Subcutaneous preadipocyte (primary cell): ENCODE data around the gene FARP2. TPM values are rescaled to one million over a fixed set of nuclear protein-coding genes. Genes with fewer than 3 reads are reported as not detected.

Experiments
- small RNA-seq: library from RNA; depleted of rRNA; stranded (forward); fragments of <200 nt; gene quantifications from one replicate; pipeline ENCODE3, GENCODE V24; 2012
- total RNA-seq: library from RNA; depleted of rRNA; stranded (reverse); fragments of >200 nt; gene quantifications from 2 replicates; pipeline ENCODE4 v1.2.3, GENCODE V29; 2012

The FARP2 gene, protein sequence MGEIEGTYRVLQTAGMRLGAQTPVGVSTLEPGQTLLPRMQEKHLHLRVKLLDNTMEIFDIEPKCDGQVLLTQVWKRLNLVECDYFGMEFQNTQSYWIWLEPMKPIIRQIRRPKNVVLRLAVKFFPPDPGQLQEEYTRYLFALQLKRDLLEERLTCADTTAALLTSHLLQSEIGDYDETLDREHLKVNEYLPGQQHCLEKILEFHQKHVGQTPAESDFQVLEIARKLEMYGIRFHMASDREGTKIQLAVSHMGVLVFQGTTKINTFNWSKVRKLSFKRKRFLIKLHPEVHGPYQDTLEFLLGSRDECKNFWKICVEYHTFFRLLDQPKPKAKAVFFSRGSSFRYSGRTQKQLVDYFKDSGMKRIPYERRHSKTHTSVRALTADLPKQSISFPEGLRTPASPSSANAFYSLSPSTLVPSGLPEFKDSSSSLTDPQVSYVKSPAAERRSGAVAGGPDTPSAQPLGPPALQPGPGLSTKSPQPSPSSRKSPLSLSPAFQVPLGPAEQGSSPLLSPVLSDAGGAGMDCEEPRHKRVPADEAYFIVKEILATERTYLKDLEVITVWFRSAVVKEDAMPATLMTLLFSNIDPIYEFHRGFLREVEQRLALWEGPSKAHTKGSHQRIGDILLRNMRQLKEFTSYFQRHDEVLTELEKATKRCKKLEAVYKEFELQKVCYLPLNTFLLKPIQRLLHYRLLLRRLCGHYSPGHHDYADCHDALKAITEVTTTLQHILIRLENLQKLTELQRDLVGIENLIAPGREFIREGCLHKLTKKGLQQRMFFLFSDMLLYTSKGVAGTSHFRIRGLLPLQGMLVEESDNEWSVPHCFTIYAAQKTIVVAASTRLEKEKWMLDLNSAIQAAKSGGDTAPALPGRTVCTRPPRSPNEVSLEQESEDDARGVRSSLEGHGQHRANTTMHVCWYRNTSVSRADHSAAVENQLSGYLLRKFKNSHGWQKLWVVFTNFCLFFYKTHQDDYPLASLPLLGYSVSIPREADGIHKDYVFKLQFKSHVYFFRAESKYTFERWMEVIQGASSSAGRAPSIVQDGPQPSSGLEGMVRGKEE
- total RNA-seq, result 39.7 and 55.9 TPM in 2 replicates

DNA sequence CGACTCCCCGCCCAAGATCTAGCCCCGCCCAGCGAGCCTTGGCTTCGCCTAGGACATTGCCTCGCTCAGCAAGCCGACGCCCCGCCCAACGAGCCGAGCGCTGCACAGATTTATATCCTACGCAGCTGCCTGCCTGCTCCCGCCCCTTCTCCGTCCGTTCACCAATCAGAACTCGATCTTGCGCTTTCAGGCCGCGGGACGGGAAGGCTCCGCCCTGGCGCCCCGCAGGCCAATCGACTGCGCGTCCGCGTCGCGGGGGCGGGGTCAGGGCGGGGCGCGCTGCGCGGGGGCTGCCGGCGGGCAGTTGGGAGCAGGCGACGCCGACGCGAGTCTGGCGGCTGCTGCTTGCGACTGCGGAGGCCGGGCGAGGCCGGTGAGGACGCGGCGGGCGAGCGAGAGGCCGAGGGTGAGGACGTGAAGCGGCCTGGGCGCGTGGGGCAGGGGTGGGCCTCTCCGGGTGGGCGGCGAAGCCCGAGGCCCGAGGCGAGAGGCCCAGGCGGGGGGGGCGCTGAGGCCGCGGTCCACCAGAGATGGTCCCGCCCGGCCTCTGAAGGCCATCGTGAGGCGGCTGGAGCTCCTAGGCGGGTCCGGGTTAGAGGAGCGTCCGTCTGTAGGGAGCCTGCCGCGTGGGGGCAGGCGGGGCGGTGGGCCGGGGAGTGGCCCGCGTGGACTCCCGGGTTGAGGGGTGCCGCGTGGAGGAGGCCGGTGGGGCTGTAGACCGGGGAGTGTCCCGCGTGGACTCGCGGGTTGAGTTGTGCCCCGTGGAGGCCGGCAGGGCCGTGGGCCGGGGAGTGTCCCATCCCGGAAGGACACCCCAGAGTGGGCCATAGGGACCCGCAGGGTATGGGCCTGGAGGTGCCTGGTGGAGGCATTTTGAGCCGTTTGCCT lies at the start of gene FARP2:
Gene FARP2 (plus strand): TSS at position 303 of the 888 bp plus-strand sequence. CDS start 16,823 bp downstream, outside the sequence.

DNA sequence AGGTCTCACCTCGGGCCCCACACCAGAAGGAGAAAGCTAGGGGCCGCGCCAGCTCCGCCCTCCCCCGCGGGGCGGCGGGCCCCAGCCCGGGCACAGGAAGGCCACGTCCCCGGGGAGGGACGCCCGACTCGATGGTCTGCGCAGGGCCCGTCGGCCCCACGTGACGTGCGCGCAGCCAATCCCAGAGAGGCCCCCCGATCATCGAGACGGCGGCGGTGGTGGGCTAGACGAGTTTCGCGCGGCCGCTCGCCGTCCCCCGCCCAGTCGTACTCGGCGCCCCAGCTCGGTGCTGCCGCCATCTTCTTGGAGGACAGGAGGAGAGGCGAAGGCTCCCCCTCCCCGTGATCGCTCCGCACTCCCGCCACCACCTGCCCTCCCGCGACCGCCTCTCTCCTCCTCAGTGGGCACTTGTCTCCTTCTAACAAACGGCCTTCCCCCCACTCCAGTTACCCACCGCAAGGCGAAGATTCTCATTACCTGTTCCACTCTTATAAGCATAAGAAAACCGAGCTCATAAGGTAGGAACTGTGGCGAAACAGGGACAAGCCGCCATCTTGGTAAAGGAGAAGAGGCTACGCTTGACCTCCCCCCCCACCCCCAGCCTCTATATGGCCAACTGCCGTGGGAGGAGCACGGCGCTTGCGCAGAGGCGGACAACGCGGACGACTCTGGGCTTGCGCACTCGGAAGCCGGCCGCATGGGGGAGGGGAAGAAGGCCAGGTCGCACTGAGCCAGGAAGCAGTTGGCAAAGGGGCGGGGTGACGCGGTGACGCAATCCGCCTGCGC lies 40.8 kb upstream of the FARP2 start, which contains the start of gene HDLBP:
Gene HDLBP (minus strand): TSS at position 580 of the 786 bp plus-strand sequence. CDS start 48,803 bp downstream, outside the sequence.

DNA sequence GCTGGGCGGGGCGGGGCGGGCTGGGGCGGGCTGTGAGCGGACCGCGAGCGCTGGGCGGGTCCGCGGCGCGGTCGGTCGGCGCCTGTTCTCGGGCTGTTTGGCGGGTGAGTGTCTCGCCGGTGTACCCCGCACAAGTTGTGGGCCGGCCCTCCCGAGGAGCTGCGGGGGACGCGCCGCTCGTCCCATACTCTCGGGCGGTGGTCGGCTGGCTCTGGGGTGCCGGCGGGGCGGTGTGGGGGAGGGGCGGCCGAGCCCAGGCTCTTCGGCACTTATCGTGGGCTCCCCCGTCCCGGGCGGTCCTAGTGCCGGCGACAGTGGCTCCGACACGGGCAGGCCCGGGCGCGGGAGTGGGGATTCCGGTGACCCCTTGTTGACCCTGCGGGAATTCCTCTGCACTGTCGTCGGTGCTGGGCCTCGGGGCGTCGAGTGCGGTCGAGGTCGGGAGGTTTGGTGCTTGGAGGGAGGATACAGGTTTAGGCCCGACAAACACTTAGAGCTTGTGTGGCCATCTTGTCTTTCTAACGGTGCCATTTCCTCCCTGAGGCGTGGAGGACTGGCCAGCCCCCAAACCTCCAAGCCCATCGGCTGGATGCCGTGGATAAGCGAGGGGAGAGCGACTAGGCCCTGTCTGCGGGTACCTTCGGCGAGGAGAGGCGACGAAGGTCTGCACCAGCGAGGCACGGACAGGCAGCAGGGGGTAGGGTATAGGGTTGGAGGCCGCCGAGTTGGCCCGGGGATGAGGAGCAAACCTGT lies 40.0 kb upstream of the FARP2 start, which contains the start of gene SEPTIN2:
Gene SEPTIN2 (plus strand): TSS at position 47 of the 753 bp plus-strand sequence. CDS start 8,308 bp downstream, outside the sequence.

DNA sequence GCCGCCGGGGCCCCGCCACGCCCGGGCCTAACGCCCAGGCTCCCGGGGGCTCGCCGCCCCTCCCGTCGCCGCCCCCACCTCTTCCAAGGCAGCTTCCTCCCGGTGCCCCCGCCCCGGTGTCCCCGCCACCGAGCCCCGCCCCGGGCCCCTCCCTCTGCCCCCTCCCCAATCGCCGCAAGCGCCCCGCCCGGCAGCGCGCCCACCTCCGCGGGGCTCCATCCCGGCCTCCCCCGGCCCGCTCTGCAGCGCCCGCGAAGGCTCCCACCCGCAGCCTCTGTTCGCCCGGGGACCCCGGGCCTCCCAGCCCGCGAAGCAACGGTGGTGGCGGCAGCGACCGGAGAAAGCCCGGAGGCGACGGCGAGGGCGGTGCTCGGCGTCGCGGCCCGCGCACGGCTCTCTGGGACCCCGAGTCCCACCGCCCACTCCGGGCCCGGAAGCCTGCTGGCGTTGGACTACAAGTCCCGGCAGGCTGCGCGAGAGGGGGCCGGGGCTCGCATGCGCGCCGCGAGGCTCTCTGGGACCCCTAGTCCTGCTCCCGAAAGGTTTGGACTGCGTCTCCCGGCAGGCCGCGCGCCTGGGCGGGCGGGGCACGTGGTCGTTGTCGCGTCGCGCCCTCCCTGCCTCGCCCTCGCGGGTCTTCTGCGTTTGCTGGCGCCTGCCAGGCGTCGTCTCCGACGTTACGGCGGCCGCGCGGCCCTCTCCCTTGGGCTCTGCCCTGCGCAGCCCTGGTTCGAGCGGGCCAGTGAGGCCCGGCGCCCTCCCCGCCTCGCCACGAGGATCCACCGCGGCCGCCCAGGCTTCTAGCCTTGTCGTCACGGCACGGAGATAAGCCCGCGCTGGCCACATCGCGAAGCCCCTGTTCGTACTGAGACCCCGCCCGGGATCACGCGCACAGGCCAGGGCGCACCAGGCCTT lies 152.4 kb downstream of the FARP2 start, which contains the start of gene STK25:
Gene STK25 (minus strand): TSS at position 345 of the 915 bp plus-strand sequence. CDS start 549 bp downstream, outside the sequence.

Small RNAs within 50 kb of the gene (small RNA-seq; reads per million reads assigned to genes)
- not detected for gene MIR3133

Other genes starting within 250 kb of the FARP2 start
- 2.9 and 8.6 TPM in 2 replicates for gene PASK, start 206.8 kb upstream of the FARP2 start, total RNA-seq
- gene PPP1R7, start 205.8 kb upstream of the FARP2 start, total RNA-seq, result 46.3 and 70.8 TPM in 2 replicates
- gene ANO7, start 167.6 kb upstream of the FARP2 start, total RNA-seq, result 0.73 and 0.78 TPM in 2 replicates
- gene HDLBP, start 40.6 kb upstream of the FARP2 start, total RNA-seq, result 949 and 1,185 TPM in 2 replicates
- gene SEPTIN2, start 40.4 kb upstream of the FARP2 start, total RNA-seq, result 338 and 373 TPM in 2 replicates
- 214 and 230 TPM in 2 replicates for gene STK25, start 152.3 kb downstream of the FARP2 start, total RNA-seq
- 11.4 and 13.7 TPM in 2 replicates for gene BOK, start 202.5 kb downstream of the FARP2 start, total RNA-seq